ENCODE measurements around the gene CCT5. TPM values are rescaled to one million over a fixed set of nuclear protein-coding genes. Genes with fewer than 3 reads are reported as not detected.
A peak's percentile ranks its signal among the peaks of the same experiment; 100 is the strongest.

The CCT5 gene
- total RNA-seq, 1 donor from 2014 or later: 401 TPM

GRCh38 chr5:10214041-10214440, 36.0 kb upstream of the CCT5 start:
- Mint-ChIP-seq H3K4me3 (no peak overlapping the region), H3K27ac (ENCODE audit: unreplicated experiment) (peak overlapping the region; percentile 79), H3K4me1 (no peaks in the 10 kb centered on the region), H3K36me3 (ENCODE audit: low read depth) (peaks cover 2% of the 10 kb centered on the region), H3K27me3 (ENCODE audit: low read depth) (no peaks in the 10 kb centered on the region), H3K9me3 (no peaks in the 10 kb centered on the region)
- TF ChIP-seq CTCF (conservative IDR thresholded peaks at IDR 0.05): no peak
- no peak for DNase-seq (ENCODE audit: low read depth, low spot score)

GRCh38 chr5:10215366-10215765, 34.7 kb upstream of the CCT5 start:
- no peaks in the 10 kb centered on the region for H3K9me3 Mint-ChIP-seq
- TF ChIP-seq CTCF (conservative IDR thresholded peaks at IDR 0.05): no peak
- no peak for DNase-seq (ENCODE audit: low read depth, low spot score)
- H3K4me3 Mint-ChIP-seq: no peak overlapping the region
- H3K27ac Mint-ChIP-seq (ENCODE audit: unreplicated experiment): no peak overlapping the region
- peaks cover 2% of the 10 kb centered on the region for H3K36me3 Mint-ChIP-seq (ENCODE audit: low read depth)
- H3K4me1 Mint-ChIP-seq: no peaks in the 10 kb centered on the region
- H3K27me3 Mint-ChIP-seq (ENCODE audit: low read depth): no peaks in the 10 kb centered on the region

GRCh38 chr5:10216107-10216506, 34.0 kb upstream of the CCT5 start:
- Mint-ChIP-seq H3K4me3 (no peak overlapping the region), H3K4me1 (no peaks in the 10 kb centered on the region), H3K9me3 (no peaks in the 10 kb centered on the region), H3K27me3 (ENCODE audit: low read depth) (no peaks in the 10 kb centered on the region), H3K36me3 (ENCODE audit: low read depth) (no peaks in the 10 kb centered on the region), H3K27ac (ENCODE audit: unreplicated experiment) (no peak overlapping the region)
- DNase-seq (ENCODE audit: low read depth, low spot score): no peak
- no peak for TF ChIP-seq CTCF (conservative IDR thresholded peaks at IDR 0.05)

- Mint-ChIP-seq H3K4me1 (no peaks in the 10 kb centered on the region), H3K27ac (ENCODE audit: unreplicated experiment) (no peak overlapping the region), H3K9me3 (peaks cover 2% of the 10 kb centered on the region), H3K36me3 (ENCODE audit: low read depth) (peaks cover 5% of the 10 kb centered on the region), H3K27me3 (ENCODE audit: low read depth) (no peaks in the 10 kb centered on the region), H3K4me3 (no peak overlapping the region)
- no peak for DNase-seq (ENCODE audit: low read depth, low spot score)
- no peak for TF ChIP-seq CTCF (conservative IDR thresholded peaks at IDR 0.05)
These were observed 31.4 kb upstream of the CCT5 start for GRCh38 chr5:10218658-10219057.

- Mint-ChIP-seq H3K9me3 (peaks cover 5% of the 10 kb centered on the region), H3K27ac (ENCODE audit: unreplicated experiment) (no peak overlapping the region), H3K27me3 (ENCODE audit: low read depth) (no peaks in the 10 kb centered on the region), H3K36me3 (ENCODE audit: low read depth) (peaks cover 9% of the 10 kb centered on the region), H3K4me1 (no peaks in the 10 kb centered on the region), H3K4me3 (no peak overlapping the region)
- TF ChIP-seq CTCF (conservative IDR thresholded peaks at IDR 0.05): no peak
- DNase-seq (ENCODE audit: low read depth, low spot score): no peak
These were observed 31.0 kb upstream of the CCT5 start for GRCh38 chr5:10219068-10219467.

GRCh38 chr5:10220248-10220647, 29.8 kb upstream of the CCT5 start:
- no peaks in the 10 kb centered on the region for H3K27me3 Mint-ChIP-seq (ENCODE audit: low read depth)
- H3K4me1 Mint-ChIP-seq: no peaks in the 10 kb centered on the region
- TF ChIP-seq CTCF (conservative IDR thresholded peaks at IDR 0.05): no peak
- peaks cover 9% of the 10 kb centered on the region for H3K9me3 Mint-ChIP-seq
- no peak overlapping the region for H3K4me3 Mint-ChIP-seq
- H3K36me3 Mint-ChIP-seq (ENCODE audit: low read depth): peaks cover 15% of the 10 kb centered on the region
- H3K27ac Mint-ChIP-seq (ENCODE audit: unreplicated experiment): no peak overlapping the region
- no peak for DNase-seq (ENCODE audit: low read depth, low spot score)
